GM20000 (cell line): Measurements from ENCODE around the gene MAGEB17.
A peak's percentile ranks its signal among the peaks of the same experiment; 100 is the strongest.

Experiments used
- DNase-seq: peaks from one replicate; pipeline ENCODE4 v3.0.0; 2012; ENCODE audit warnings: low spot score
- TF ChIP-seq, protein P1 (sequence below): IDR thresholded peaks from 2 replicates; pipeline ENCODE4 v1.5.1; 2012; ENCODE audit warnings: mild to moderate bottlenecking, control low read depth; ENCODE audit errors: extremely low read depth, missing control alignments

The MAGEB17 gene

DNA sequence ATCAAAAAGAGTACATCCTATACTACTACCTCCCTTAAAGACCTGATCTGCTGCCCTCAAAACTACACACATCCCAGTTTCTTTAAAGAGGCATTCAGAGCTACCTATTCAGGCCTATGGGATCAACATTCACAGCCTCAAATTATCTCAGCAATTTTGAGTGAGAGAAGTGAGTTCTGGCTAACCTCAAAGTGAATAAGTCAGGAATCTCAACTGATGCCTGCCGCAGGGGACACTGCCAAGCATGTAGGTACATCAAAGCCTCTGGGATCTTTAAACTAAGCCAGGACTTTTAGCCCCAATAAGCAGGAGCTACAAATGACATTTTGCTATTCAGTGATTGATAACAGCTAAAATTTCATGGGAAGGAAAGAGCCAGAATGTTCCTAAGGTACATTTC lies 32.3 kb upstream of the MAGEB17 start:
- DNase-seq = no peak
- TF ChIP-seq, protein P1, sequence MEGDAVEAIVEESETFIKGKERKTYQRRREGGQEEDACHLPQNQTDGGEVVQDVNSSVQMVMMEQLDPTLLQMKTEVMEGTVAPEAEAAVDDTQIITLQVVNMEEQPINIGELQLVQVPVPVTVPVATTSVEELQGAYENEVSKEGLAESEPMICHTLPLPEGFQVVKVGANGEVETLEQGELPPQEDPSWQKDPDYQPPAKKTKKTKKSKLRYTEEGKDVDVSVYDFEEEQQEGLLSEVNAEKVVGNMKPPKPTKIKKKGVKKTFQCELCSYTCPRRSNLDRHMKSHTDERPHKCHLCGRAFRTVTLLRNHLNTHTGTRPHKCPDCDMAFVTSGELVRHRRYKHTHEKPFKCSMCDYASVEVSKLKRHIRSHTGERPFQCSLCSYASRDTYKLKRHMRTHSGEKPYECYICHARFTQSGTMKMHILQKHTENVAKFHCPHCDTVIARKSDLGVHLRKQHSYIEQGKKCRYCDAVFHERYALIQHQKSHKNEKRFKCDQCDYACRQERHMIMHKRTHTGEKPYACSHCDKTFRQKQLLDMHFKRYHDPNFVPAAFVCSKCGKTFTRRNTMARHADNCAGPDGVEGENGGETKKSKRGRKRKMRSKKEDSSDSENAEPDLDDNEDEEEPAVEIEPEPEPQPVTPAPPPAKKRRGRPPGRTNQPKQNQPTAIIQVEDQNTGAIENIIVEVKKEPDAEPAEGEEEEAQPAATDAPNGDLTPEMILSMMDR = no peak

DNA sequence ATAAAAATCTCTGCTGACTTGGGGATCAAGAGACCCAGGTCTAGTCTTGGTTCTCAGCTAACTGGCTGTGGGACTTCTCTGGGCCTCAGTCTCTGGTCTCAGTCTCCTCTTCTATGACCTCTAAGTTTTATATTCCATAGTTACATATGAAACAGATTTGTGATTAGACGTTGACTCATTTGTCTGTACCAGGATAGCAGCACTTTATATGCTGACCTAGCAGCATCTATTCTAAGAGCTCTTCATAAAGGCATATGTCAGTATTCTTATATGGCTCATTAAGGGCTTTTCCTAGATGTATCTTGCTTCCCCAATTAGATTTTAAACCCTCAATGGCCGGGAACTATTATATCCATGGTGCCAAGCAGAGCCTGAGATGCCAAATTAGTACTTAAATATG lies 31.2 kb upstream of the MAGEB17 start:
- no peak for DNase-seq
- TF ChIP-seq, protein P1 = no peak

DNA sequence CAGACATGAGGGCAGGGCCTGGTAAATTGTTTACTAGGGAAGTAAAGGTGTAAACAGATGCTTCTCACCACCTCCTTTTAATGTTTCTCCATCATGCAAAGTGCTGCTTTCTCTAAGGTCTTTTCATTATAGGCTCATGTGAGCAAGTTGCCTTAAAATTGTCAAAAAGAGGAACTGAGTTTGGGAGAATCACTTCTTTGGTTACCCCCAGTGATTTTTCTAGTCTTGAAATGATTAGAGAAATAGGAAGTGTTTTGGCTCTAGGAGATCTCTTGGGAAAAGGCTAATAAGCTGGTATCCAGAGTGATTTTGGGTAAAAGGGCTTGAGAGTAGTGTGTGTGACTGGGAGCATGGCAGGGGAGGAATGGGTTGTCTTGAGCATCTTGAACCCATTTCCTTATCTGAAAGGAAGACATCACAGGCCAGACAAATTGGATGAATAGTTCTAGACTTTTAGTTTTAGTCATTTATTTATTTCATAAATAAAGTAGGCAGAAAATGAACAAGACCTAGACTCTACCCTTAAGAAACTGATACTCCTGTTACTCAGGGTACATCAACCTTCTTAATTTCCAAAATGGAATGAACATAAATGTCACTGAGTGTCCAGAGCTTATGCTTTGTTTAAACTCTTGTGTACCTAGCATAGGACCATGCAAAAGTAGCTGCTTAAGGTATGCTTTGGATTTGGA lies 29.7 kb upstream of the MAGEB17 start:
- TF ChIP-seq, protein P1 = no peak
- peak; percentile 6 for DNase-seq

DNA sequence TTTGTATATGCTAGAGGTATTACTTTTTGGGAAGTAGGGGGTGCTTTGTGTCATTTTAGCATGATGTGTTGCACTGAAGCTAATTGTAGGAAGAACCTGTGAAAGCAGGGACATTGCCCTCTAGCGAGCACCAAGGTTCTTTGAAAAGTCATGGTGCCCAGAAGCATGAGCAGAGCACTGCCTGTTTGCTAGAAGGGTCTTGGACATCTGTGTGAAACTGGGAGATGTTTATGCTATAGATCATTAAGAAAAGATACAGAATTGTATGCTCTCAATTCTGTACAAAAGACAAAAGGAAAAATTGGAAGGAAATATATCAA lies 29.2 kb upstream of the MAGEB17 start:
- TF ChIP-seq, protein P1 = peak; percentile 22
- no peak for DNase-seq

DNA sequence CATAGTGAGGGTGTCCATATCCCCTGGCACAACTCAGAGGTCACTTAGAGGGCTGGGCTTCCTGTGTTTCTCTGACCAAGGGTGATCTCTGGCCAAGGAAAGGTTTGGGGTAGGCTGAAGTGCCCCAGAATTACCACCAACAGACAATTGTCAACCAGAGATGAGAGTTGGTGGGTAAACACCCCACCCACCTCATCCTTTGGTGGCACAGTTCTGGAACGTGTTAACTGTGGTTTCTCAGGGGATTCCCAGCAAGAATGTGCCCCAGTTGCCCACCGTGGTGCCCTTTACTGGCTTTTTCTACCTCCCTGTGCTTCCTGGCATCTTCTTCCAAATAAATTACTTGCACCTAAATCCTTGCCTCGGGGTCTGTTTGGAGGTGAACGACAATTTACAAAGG lies 26.8 kb upstream of the MAGEB17 start:
- no peak for DNase-seq
- TF ChIP-seq, protein P1 = no peak

DNA sequence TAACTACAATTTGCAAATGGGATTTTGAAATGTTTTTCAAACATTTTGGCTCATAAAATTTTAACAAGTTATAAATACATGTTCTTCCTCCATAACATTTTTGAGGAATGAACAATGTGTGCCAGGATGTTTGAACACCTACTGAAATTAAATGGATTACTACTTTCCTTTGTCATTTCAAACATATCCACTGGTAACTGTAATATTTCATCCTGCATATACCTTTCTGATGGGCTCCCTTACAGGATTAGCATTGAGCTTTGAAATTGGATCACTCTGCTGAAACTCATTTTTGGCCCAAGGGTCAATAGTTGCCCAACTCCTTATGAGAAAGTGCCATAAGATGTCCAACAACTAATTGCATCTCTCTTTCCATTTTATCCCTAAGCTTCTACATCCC lies 26.3 kb upstream of the MAGEB17 start:
- no peak for DNase-seq
- TF ChIP-seq, protein P1 = no peak

DNA sequence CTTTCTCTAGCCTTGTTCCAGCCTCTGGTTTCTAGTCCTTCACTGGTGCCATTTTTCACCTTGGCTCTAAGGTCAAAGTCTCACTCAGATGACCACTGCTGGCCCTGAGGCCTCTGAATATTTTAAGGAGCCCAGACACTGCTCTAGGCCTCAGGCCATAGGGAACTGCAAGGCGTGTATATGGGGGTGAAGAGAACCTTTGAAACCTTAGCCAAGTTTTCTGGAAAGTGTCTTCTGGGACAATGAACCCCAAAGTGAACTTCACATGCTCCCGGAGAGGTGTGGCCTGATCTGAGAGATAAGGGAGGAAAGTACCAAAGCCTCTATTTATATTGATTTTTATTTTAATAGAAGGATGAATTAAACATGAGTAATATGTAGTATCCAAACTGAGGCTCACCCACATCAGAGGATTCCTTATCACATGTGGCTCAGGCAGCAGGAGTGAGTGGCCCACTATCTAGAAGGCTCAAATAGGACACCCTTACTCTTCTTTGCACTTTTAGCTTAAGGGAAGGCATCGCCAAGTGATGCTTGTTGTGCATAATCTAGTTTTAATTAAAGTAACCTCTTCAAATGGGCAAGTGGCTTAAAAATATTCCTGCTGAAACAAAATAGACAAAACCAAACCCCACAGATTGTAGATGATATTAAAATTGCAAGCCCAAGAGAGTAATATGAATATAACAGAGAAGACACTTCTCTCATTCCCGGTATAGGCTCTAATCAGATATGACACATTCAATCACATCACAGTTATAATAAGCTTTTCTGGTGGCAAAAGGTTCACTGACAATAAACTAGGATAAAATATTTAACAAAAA lies 25.6 kb upstream of the MAGEB17 start:
- no peak for DNase-seq
- TF ChIP-seq, protein P1 = no peak
